Measurements from ENCODE around the gene LDHD. TPM values are rescaled to one million over a fixed set of nuclear protein-coding genes. Genes with fewer than 3 reads are reported as not detected.

LDHD gene
- polyA plus RNA-seq, 1 experiment, result 0.71 TPM

DNA sequence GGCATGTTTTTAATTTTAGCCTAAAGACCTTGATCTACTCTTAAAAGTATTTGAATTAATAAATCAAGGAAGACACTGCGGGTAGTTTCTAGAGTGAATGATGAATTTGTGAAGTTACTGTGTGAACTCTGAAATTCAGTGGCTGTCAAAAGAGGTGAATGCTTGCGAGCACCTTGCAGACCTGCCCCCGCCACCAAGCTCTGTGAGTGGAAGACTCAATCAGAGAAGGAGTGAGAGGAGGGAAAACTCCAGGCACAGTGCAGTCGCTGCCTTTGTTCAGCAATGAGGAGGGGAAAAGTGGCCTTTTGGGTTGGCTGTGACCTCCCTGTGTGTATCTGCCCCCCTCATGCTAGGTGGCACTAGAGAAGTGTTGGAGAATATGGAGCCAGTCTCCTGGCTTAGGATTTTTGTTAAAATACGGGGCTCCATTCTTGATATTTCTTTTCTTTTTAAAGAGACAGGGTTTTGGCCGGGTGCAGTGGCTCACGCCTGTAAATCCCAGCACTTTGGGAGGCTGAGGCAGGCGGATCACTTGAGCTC, 53.0 kb downstream of the LDHD start:
- ChIA-PET CTCF (no interaction called here), POLR2A (no interaction called here)
- no peak for DNase-seq (ENCODE audit: low read depth)
- no peaks in the 10 kb centered on the region for H3K27me3 ChIP-seq (ENCODE audit: control insufficient read depth, insufficient read depth, low read length)
- H3K36me3 ChIP-seq (ENCODE audit: control insufficient read depth, insufficient read depth, low read length), result no peaks in the 10 kb centered on the region
- TF ChIP-seq, protein P1, sequence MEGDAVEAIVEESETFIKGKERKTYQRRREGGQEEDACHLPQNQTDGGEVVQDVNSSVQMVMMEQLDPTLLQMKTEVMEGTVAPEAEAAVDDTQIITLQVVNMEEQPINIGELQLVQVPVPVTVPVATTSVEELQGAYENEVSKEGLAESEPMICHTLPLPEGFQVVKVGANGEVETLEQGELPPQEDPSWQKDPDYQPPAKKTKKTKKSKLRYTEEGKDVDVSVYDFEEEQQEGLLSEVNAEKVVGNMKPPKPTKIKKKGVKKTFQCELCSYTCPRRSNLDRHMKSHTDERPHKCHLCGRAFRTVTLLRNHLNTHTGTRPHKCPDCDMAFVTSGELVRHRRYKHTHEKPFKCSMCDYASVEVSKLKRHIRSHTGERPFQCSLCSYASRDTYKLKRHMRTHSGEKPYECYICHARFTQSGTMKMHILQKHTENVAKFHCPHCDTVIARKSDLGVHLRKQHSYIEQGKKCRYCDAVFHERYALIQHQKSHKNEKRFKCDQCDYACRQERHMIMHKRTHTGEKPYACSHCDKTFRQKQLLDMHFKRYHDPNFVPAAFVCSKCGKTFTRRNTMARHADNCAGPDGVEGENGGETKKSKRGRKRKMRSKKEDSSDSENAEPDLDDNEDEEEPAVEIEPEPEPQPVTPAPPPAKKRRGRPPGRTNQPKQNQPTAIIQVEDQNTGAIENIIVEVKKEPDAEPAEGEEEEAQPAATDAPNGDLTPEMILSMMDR (IDR thresholded peaks at IDR 0.05; ENCODE audit: insufficient read depth, low read depth, low read length), result no peak
- H3K4me3 ChIP-seq (ENCODE audit: low read depth, low read length), result no peak overlapping the region

DNA sequence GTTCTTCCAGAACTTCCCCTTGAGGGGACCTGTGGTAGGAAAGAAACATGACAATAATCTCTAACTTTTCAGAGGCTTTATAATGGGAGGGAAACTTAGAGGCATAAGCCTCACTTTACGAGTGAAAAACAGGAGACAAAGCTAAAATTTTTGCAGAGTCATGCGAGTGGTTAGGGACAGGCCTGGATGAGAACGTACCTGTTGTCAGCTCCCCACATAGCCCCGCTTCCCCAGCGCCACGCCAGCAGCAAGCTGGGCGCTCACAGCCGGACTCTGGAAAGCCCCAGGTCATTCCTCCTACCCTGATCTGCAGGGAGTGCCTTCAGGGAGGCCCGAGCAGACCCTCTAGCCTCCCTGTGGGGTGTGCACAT, 53.6 kb downstream of the LDHD start:
- H3K36me3 ChIP-seq (ENCODE audit: control insufficient read depth, insufficient read depth, low read length), result no peaks in the 10 kb centered on the region
- TF ChIP-seq, protein P1 (IDR thresholded peaks at IDR 0.05; ENCODE audit: insufficient read depth, low read depth, low read length), result no peak
- ChIA-PET CTCF (no interaction called here), POLR2A (no interaction called here)
- no peak for DNase-seq (ENCODE audit: low read depth)
- H3K27me3 ChIP-seq (ENCODE audit: control insufficient read depth, insufficient read depth, low read length), result no peaks in the 10 kb centered on the region
- no peak overlapping the region for H3K4me3 ChIP-seq (ENCODE audit: low read depth, low read length)

DNA sequence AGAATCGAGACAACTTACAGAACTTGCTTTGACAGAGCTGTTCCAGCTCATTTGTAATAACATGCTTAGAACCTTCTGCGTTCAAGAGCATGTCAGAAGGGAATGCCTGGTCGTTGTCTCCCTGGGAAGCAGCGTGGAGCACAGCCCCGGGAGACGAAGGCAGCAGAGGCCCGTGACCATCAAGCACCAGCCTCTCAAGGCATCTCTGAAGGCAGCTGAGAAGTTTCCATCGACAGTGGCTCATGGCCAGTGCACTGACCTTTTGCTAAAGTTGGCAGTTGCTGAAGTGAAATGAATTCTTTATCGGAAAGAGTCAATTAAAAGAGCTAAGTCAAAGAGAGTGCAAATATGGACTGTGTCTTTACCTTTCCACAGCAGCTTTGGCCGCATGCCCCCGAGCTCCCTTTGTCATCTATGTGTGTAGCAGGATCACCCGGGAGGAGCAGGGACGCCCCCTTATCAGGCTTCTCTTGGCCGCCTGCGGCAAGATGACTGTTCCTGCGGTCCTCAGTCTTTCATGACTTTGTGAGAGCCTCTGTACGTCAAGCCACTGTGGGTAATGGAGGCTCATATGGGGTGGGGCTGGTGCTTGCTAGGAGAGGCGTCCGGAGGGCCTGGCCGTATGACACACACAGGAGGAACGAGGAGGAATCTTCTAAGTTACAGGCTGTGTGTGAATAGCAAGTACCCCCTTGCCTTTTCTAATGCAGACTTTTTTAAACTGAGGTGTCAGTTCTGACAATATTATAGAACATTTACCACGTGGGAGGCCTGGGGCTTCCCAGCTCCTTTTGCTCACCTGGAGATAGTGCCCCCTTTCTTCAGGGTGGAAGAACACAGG, 54.2 kb downstream of the LDHD start:
- no peaks in the 10 kb centered on the region for H3K36me3 ChIP-seq (ENCODE audit: control insufficient read depth, insufficient read depth, low read length)
- POLR2A ChIA-PET, result no interaction called here
- H3K27me3 ChIP-seq (ENCODE audit: control insufficient read depth, insufficient read depth, low read length), result no peaks in the 10 kb centered on the region
- TF ChIP-seq, protein P1 (IDR thresholded peaks at IDR 0.05; ENCODE audit: insufficient read depth, low read depth, low read length), result no peak
- no peak for DNase-seq (ENCODE audit: low read depth)
- H3K4me3 ChIP-seq (ENCODE audit: low read depth, low read length), result no peak overlapping the region
- CTCF ChIA-PET, result no interaction called here

Other genes starting within 250 kb of the LDHD start
- 36.7 and 47.5 TPM in 2 replicates for gene WDR59, start 131.7 kb downstream of the LDHD start, polyA plus RNA-seq (2011; rRNA removed)
- 21.7 and 24.1 TPM in 2 replicates for gene ZNRF1, start 117.8 kb downstream of the LDHD start, polyA plus RNA-seq (2011; rRNA removed)
- gene ZFP1, start 31.7 kb upstream of the LDHD start, polyA plus RNA-seq (2011; rRNA removed), result 3.4 and 5.7 TPM in 2 replicates
- gene CTRB2, start 90.4 kb upstream of the LDHD start, polyA plus RNA-seq (2011; rRNA removed), result not detected in 2 replicates
- gene CTRB1, start 102.2 kb upstream of the LDHD start, polyA plus RNA-seq (2011; rRNA removed), result not detected in 2 replicates
- gene BCAR1, start 134.8 kb upstream of the LDHD start, polyA plus RNA-seq (2011; rRNA removed), result 28.9 and 57.3 TPM in 2 replicates

Data from BJ (cell line).